Breast epithelium (tissue), 4 donors: ENCODE results near the gene AMELY. TPM values are rescaled to one million over a fixed set of nuclear protein-coding genes. Genes with fewer than 3 reads are reported as not detected.
"Not testable (repeated sequence)": the region's sequence is repeated elsewhere in the genome, so short reads cannot be mapped to it uniquely, and the experiment has no call there.

Experiments used
- DNase-seq, 2 donors: peaks; one replicate each; pipeline ENCODE4 v3.0.0-alpha.2; 2019; ENCODE audit warnings: low spot score in 2 of 2
- H3K27ac ChIP-seq, 2 donors: fragments of 200-600 bp; sonication (generic) in 1 of 2; one replicate each; pipeline ENCODE4 v1.5.1; 2016 to 2019; ENCODE audit warnings: mild to moderate bottlenecking in 1 of 2
- H3K27me3 ChIP-seq, 2 donors: fragments of 200-600 bp; sonication (generic) in 1 of 2; one replicate each; pipeline versions ENCODE4 v1.5.1 to v1.6.0; 2017 to 2019; ENCODE audit warnings: control low read depth in 1 of 2, mild to moderate bottlenecking in 1 of 2
- H3K36me3 ChIP-seq: fragments of 200-600 bp; one replicate; pipeline ENCODE4 v1.5.1; 2019
- H3K4me1 ChIP-seq, 2 donors: fragments of 200-600 bp; sonication (generic); one replicate each; pipeline ENCODE4 v1.5.1; 2016 to 2019; ENCODE audit warnings: control low read depth in 1 of 2
- H3K4me3 ChIP-seq, 3 donors: fragments of 200-600 bp; sonication (generic); 1 replicate in 2 of 3; 2 replicates in 1 of 3; pipeline ENCODE4 v1.5.1; 2016 to 2019; ENCODE audit warnings: mild to moderate bottlenecking in 3 of 3, moderate library complexity in 2 of 3
- H3K9me3 ChIP-seq, 2 donors: fragments of 200-600 bp; sonication (generic) in 1 of 2; one replicate each; pipeline ENCODE4 v1.5.1; 2016 to 2019; ENCODE audit warnings: control low read depth in 1 of 2
- POLR2A ChIP-seq: fragments of 450-650 bp; IDR thresholded peaks from one replicate; pipeline ENCODE4 v1.6.1; 2016; ENCODE audit warnings: antibody characterized with exemption, mild to moderate bottlenecking, moderate library complexity
- POLR2AphosphoS5 ChIP-seq, 3 donors: sonication (generic); formaldehyde crosslinking; IDR thresholded peaks; one replicate each; pipeline ENCODE4 v1.6.1; 2017; ENCODE audit warnings: antibody characterized with exemption in 3 of 3
- intact Hi-C: fragments of 100-400 bp; cut with DNase I; formaldehyde crosslinking; loops from one replicate; pipeline ENCODE4 v1.15.1; 2023; ENCODE audit warnings: low total_unique reads
- total RNA-seq, 3 donors: library from RNA; depleted of rRNA; stranded (reverse); fragments of >200 nt; gene quantifications; one replicate each; pipeline ENCODE4 v1.1.0, GENCODE V29; 2016
- TF ChIP-seq, protein P1 (sequence below), 3 donors: fragments of 450-650 bp; IDR thresholded peaks; one replicate each; pipeline ENCODE4 v1.5.1; 2016 to 2017; ENCODE audit warnings: antibody characterized with exemption in 3 of 3, mild to moderate bottlenecking in 3 of 3, moderate library complexity in 3 of 3

Gene AMELY
- total RNA-seq, 3 donors from 2014 or later: not detected

DNA sequence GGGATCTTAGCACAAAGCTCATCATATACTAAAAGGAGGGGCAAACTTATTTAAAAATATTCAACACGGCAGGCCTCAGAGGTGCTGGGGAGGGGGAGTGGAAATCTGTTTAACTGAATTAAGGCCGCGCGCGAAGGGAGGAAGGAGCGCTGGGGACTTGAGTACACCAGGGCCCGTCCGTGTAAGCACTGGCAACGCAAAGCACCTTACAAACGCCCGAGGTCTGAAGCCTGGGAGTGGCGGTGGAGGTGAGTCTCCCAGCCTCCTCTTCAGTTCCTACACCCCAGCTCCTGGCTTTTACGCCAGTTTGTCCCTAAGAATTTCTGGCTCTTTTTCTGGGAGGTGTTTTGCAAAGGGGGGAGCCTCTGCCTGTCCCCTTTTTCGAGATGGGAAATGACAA is 1.7 kb downstream of the AMELY start:
- Histone ChIP-seq H3K27me3 (no peaks in the 10 kb centered on the region), H3K36me3 (no peaks in the 10 kb centered on the region), H3K4me1 (no peaks in the 10 kb centered on the region), H3K9me3 (no peaks in the 10 kb centered on the region), H3K4me3 (no peak overlapping the region), H3K27ac (no peak overlapping the region)
- DNase-seq: peak in 1 of 2 donors; percentile 48
- intact Hi-C loops: no loop called here
- TF ChIP-seq, protein P1, sequence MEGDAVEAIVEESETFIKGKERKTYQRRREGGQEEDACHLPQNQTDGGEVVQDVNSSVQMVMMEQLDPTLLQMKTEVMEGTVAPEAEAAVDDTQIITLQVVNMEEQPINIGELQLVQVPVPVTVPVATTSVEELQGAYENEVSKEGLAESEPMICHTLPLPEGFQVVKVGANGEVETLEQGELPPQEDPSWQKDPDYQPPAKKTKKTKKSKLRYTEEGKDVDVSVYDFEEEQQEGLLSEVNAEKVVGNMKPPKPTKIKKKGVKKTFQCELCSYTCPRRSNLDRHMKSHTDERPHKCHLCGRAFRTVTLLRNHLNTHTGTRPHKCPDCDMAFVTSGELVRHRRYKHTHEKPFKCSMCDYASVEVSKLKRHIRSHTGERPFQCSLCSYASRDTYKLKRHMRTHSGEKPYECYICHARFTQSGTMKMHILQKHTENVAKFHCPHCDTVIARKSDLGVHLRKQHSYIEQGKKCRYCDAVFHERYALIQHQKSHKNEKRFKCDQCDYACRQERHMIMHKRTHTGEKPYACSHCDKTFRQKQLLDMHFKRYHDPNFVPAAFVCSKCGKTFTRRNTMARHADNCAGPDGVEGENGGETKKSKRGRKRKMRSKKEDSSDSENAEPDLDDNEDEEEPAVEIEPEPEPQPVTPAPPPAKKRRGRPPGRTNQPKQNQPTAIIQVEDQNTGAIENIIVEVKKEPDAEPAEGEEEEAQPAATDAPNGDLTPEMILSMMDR (IDR thresholded peaks at IDR 0.05): no peak

DNA sequence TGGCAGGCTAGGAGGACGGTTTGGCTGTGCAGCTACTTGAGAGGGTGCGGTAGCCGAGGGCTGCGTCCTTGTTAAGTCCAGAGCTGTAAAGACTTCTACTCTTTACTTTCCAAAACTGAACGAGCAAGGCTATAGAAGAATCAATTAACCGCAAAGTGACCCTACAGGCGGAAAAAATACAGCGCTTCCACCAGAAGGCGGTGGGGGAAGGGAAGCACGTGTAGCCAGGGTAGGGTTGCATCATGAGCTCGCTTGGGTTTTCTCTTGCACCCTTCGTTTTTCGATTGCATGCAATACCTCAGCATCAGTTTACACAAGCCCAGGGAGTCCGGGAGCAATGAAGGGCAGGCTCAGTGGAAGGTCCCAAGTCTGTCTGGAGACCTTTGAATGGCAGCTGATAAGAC is 2.4 kb downstream of the AMELY start:
- Histone ChIP-seq H3K4me1 (no peaks in the 10 kb centered on the region), H3K27ac (no peak overlapping the region), H3K36me3 (no peaks in the 10 kb centered on the region), H3K4me3 (no peak overlapping the region), H3K27me3 (no peaks in the 10 kb centered on the region), H3K9me3 (no peaks in the 10 kb centered on the region)
- no peak for DNase-seq
- intact Hi-C loops: no loop called here
- TF ChIP-seq POLR2AphosphoS5 (IDR thresholded peaks at IDR 0.05) (no peak), POLR2A (no peak)
- TF ChIP-seq, protein P1 (IDR thresholded peaks at IDR 0.05): no peak

DNA sequence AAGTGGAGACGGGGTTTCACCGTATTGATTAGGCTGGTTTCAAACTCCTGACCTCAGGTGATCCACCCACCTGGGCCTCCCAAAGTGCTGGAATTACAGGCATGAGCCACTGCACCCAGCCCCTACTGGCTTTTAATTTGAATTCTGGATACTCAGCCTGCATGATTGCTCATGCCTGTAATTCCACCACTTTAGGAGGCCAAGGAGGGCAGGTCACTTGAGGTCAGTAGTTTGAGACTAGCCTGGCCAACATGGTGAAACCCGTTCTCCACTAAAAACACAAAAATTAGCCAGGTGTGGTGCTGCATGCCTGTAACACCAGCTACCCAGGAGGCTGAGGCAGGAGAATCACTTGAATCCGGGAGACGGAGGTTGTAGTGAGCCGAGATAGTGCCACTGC is 3.5 kb downstream of the AMELY start:
- H3K4me3 ChIP-seq, H3K9me3 ChIP-seq, intact Hi-C loops, DNase-seq, H3K27ac ChIP-seq, H3K4me1 ChIP-seq, H3K36me3 ChIP-seq, H3K27me3 ChIP-seq: not testable (repeated sequence)

DNA sequence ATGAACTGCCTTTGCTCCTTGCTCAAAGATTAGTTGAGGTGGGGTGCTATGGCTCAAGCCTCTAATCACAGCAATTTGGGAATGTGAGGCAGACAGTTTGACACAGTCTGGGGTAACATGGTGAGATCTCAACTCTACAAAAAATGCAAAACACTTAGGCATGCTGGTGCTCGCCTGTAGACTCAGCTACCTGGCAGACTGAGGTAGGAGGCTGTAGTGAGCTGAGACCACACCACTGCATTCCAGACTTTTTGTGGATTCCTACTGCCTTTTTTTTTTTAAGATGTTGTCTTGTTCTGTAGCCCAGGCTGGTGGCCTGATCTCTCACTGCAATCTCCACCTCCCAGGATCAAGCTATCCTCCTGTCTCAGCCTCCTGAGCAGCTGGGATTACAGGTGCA is 4.0 kb downstream of the AMELY start:
- DNase-seq: no peak
- TF ChIP-seq, protein P1 (IDR thresholded peaks at IDR 0.05): no peak
- TF ChIP-seq POLR2AphosphoS5 (IDR thresholded peaks at IDR 0.05): no peak
- no peak for TF ChIP-seq POLR2A
- Histone ChIP-seq H3K27ac (no peak overlapping the region), H3K36me3 (no peaks in the 10 kb centered on the region), H3K4me1 (no peaks in the 10 kb centered on the region), H3K4me3 (no peak overlapping the region), H3K27me3 (no peaks in the 10 kb centered on the region), H3K9me3 (no peaks in the 10 kb centered on the region)
- intact Hi-C loops: no loop called here

DNA sequence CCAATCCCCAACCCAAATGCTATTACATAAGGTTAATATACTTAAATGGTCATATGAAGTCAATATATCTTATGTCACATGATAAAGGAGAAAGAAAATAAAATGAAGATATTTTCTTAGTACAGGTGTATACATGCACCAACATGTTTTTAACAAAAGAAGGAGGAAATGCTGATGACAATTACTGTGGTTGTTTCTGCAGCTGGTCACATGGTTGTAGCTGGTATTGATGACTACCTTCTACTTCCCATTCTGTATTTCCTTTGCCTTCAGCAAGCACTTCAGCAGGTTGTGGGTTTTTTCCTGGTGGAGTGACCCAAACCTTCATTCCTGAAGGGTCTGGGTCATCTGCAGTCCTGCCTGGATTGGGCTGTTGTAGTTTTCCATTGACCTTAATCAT is 9.4 kb downstream of the AMELY start:
- H3K36me3 ChIP-seq, H3K4me3 ChIP-seq, H3K27me3 ChIP-seq, intact Hi-C loops, H3K4me1 ChIP-seq, H3K27ac ChIP-seq, DNase-seq, H3K9me3 ChIP-seq: not testable (repeated sequence)

DNA sequence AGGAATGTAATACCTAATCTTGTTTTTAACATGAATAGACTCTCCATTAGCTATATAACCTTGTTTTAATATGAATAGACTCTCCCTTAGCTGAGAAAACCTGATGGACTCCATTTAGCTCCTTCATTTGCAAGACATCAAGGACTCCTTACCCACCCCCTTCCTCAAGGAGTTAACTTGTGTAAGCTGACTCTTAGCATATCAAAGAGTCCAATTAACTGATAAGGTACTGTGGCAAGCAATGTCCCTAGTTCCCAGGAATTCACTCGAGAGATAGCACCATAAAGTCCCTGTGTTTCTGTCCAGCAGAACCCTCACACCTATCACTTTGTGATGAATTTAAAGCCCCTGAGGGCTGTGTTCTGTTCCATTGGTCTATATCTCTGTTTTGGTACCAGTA is 16.3 kb downstream of the AMELY start:
- TF ChIP-seq POLR2AphosphoS5 (IDR thresholded peaks at IDR 0.05) (no peak), POLR2A (no peak)
- TF ChIP-seq, protein P1 (IDR thresholded peaks at IDR 0.05): no peak
- Histone ChIP-seq H3K36me3 (no peaks in the 10 kb centered on the region), H3K4me3 (no peak overlapping the region), H3K9me3 (no peaks in the 10 kb centered on the region), H3K27me3 (no peaks in the 10 kb centered on the region), H3K4me1 (no peaks in the 10 kb centered on the region), H3K27ac (no peak overlapping the region)
- intact Hi-C loops: no loop called here
- no peak for DNase-seq
